HepG2 (cell line): ENCODE data around the gene RDH11. TPM values are rescaled to one million over a fixed set of nuclear protein-coding genes. Genes with fewer than 3 reads are reported as not detected.

Experiments used
- AFF4 ChIP-seq: sonication (generic); formaldehyde crosslinking; IDR thresholded peaks from 2 replicates; pipeline ENCODE4 v1.4.0; 2020; ENCODE audit warnings: missing genetic modification reagents
- ARNTL ChIP-seq: sonication (generic); formaldehyde crosslinking; IDR thresholded peaks from 2 replicates; pipeline ENCODE4 v1.4.0; 2020; ENCODE audit warnings: mild to moderate bottlenecking, missing genetic modification reagents
- CAMTA2 ChIP-seq: sonication (generic); formaldehyde crosslinking; IDR thresholded peaks from 2 replicates; pipeline ENCODE4 v1.4.0; 2020; ENCODE audit warnings: mild to moderate bottlenecking, missing genetic modification reagents, borderline replicate concordance
- CENPBD1 ChIP-seq: sonication (generic); formaldehyde crosslinking; IDR thresholded peaks from 2 replicates; pipeline ENCODE4 v1.8.0; 2022; ENCODE audit warnings: missing genetic modification reagents, low read depth, mild to moderate bottlenecking, borderline replicate concordance
- CREM ChIP-seq, 2 experiments: sonication (generic) in 1 of 2; formaldehyde crosslinking in 1 of 2; IDR thresholded peaks; 2 replicates each; pipeline versions ENCODE4 v1.4.0 to v1.6.1; 2016 to 2020; ENCODE audit warnings: antibody characterized with exemption in 1 of 2, mild to moderate bottlenecking in 1 of 2, missing genetic modification reagents in 1 of 2
- FOXO1 ChIP-seq: sonication (generic); formaldehyde crosslinking; IDR thresholded peaks from 2 replicates; pipeline ENCODE4 v1.4.0; 2020; ENCODE audit warnings: missing genetic modification reagents
- GFI1 ChIP-seq: sonication (generic); formaldehyde crosslinking; IDR thresholded peaks from 2 replicates; pipeline ENCODE4 v1.5.0; 2020; ENCODE audit warnings: missing genetic modification reagents, mild to moderate bottlenecking, borderline replicate concordance
- HDAC1 ChIP-seq: sonication (generic); formaldehyde crosslinking; IDR thresholded peaks from 2 replicates; pipeline ENCODE4 v1.5.1; 2020; ENCODE audit warnings: mild to moderate bottlenecking, missing genetic modification reagents
- MED1 ChIP-seq: sonication (generic); formaldehyde crosslinking; IDR thresholded peaks from 2 replicates; pipeline ENCODE4 v1.4.0; 2020; ENCODE audit warnings: missing genetic modification reagents
- NFKBIZ ChIP-seq: IDR thresholded peaks from 2 replicates; pipeline ENCODE4 v1.6.1; 2018; ENCODE audit warnings: missing genetic modification reagents, missing compliant biosample characterization
- NR2F1 ChIP-seq, 2 experiments: fragments of 450-650 bp in 1 of 2; formaldehyde crosslinking in 1 of 2; IDR thresholded peaks; 2 replicates each; pipeline versions ENCODE4 v1.5.0 to v1.6.1; 2016 to 2020; ENCODE audit warnings: mild to moderate bottlenecking in 1 of 2, missing compliant biosample characterization in 1 of 2, missing genetic modification reagents in 1 of 2, moderate library complexity in 1 of 2
- PAXIP1 ChIP-seq: sonication (generic); formaldehyde crosslinking; conservative IDR thresholded peaks from 2 replicates; pipeline ENCODE4 v1.4.0; 2020; ENCODE audit warnings: mild to moderate bottlenecking, missing genetic modification reagents, moderate library complexity
- PRPF4 ChIP-seq: fragments of 200-400 bp; formaldehyde crosslinking; IDR thresholded peaks from 2 replicates; pipeline ENCODE4 v1.6.1; 2016; ENCODE audit warnings: low read length, low read depth; ENCODE audit not compliant: poor library complexity, severe bottlenecking
- RFXAP ChIP-seq: sonication (generic); formaldehyde crosslinking; IDR thresholded peaks from 2 replicates; pipeline ENCODE4 v1.4.0; 2020; ENCODE audit warnings: missing genetic modification reagents, borderline replicate concordance
- YEATS2 ChIP-seq: sonication (generic); formaldehyde crosslinking; IDR thresholded peaks from 2 replicates; pipeline ENCODE4 v1.4.0; 2020; ENCODE audit warnings: missing genetic modification reagents, borderline replicate concordance
- ZBTB33 ChIP-seq: sonication (generic); formaldehyde crosslinking; IDR thresholded peaks from 2 replicates; pipeline ENCODE4 v1.4.0; 2020; ENCODE audit warnings: missing genetic modification reagents
- ZNF335 ChIP-seq: sonication (generic); formaldehyde crosslinking; IDR thresholded peaks from 2 replicates; pipeline ENCODE4 v1.4.0; 2020; ENCODE audit warnings: missing genetic modification reagents
- ZNF850 ChIP-seq: sonication (generic); formaldehyde crosslinking; conservative IDR thresholded peaks from 2 replicates; pipeline ENCODE4 v1.9.0; 2021; ENCODE audit warnings: mild to moderate bottlenecking, missing genetic modification reagents
- polyA plus RNA-seq, 8 experiments: library from polyadenylated mRNA; depleted of rRNA in 3 of 8; stranded (reverse) in 7 of 8; unstranded in 1 of 8; fragments of >200 nt; fragmentation: Illumina TruSeq in 4 of 8; extraction: Trizol in 4 of 8; gene quantifications; 2 replicates each; pipeline versions ENCODE4 v1.2.1 to v1.2.3, GENCODE V29; 2011 to 2016; ENCODE audit warnings: low read depth in 4 of 8, missing spikeins in 1 of 8, mixed read lengths in 1 of 8; ENCODE audit not compliant: insufficient read depth in 1 of 8
- total RNA-seq, 5 experiments: library from RNA; depleted of rRNA; stranded (reverse); fragments of >200 nt; fragmentation: Illumina TruSeq; extraction: Trizol; gene quantifications; 2 replicates each; pipeline ENCODE4 v1.2.3, GENCODE V29; 2016; ENCODE audit warnings: low read depth in 1 of 5

The RDH11 gene
- total and polyA plus RNA-seq, 2 of the 13 experiments (the other 11 are each of a cell fraction or from before 2014, with no cell fraction given), result 106 to 131 TPM

- TF ChIP-seq FOXO1 (0 out of 2 replicates have a peak, but pooled peaks have one; percentile 5), CAMTA2 (no peak), ZNF335 (CRISPR knock-in tag) (peak; percentile 100), NFKBIZ (CRISPR knock-in tag) (no peak), ARNTL (no peak), NR2F1 (CRISPR knock-in tag; IDR thresholded peaks at IDR 0.05) (no peak), CREM (IDR thresholded peaks at IDR 0.05) (peak; percentile 23; the same call in 1 of the 2 replicates), CREM (CRISPR knock-in tag; IDR thresholded peaks at IDR 0.05) (no peak), AFF4 (CRISPR knock-in tag) (peak; percentile 64; the same call in 1 of the 2 replicates), ZBTB33 (no peak; the same call in 1 of the 2 replicates), HDAC1 (CRISPR knock-in tag) (peak; percentile 69), GFI1 (CRISPR knock-in tag) (peak; percentile 62; the same call in 1 of the 2 replicates), MED1 (peak; percentile 46; the same call in 1 of the 2 replicates), PAXIP1 (CRISPR knock-in tag) (no peak; the same call in 1 of the 2 replicates), PRPF4 (no peak), YEATS2 (peak; percentile 47; the same call in 1 of the 2 replicates), RFXAP (CRISPR knock-in tag) (0 out of 2 replicates have a peak, but pooled peaks have one; percentile 60), CENPBD1 (CRISPR knock-in tag) (no peak), ZNF850 (peak; percentile 60; the same call in 1 of the 2 replicates)
Observed at GRCh38 chr14:67674480-67675218, 20.9 kb downstream of the RDH11 start, which contains the start of gene VTI1B (continued).
